HEK293 (cell line): ENCODE measurements around the gene SNORC.
A peak's percentile ranks its signal among the peaks of the same experiment; 100 is the strongest.

ENCODE experiments used
- CTCF ChIA-PET: fragments of 350-600 bp; formaldehyde crosslinking; extraction: SDS; loops from one replicate; lab custom pipeline; 2021; ENCODE audit warnings: antibody characterized with exemption; lab: Yijun Ruan, JAX
- POLR2A ChIA-PET: fragments of 300-600 bp; formaldehyde crosslinking; extraction: SDS; loops from one replicate; lab custom pipeline; 2020; ENCODE audit warnings: antibody characterized with exemption, inconsistent platforms; lab: Yijun Ruan, JAX
- H3K27ac ChIP-seq: fragments of 200-500 bp; sonication (Bioruptor generic); 2 replicates; pipeline ENCODE4 v1.5.1; 2014; ENCODE audit warnings: low read depth, low read length, control low read depth, inconsistent platforms; ENCODE audit errors: extremely low read depth
- H3K36me3 ChIP-seq, 2 experiments: fragments of 200-500 bp in 1 of 2; sonication (Bioruptor generic) in 1 of 2; 1 replicate in 1 of 2; 2 replicates in 1 of 2; pipeline ENCODE4 v1.5.1; 2014 to 2017; ENCODE audit warnings: inconsistent platforms in 2 of 2, low read length in 2 of 2; ENCODE audit not compliant: control insufficient read depth in 2 of 2, insufficient read depth in 1 of 2
- H3K4me1 ChIP-seq: fragments of 200-500 bp; sonication (Bioruptor generic); 2 replicates; pipeline ENCODE4 v1.5.1; 2014; ENCODE audit warnings: mild to moderate bottlenecking, low read length, inconsistent platforms; ENCODE audit not compliant: control insufficient read depth, insufficient read depth
- H3K4me3 ChIP-seq: 2 replicates; pipeline ENCODE4 v1.5.1; 2011; ENCODE audit warnings: low read depth, mild to moderate bottlenecking, control low read depth, low read length, moderate library complexity
- H3K9me3 ChIP-seq: fragments of 200-500 bp; sonication (Bioruptor generic); 2 replicates; pipeline ENCODE4 v1.5.1; 2014; ENCODE audit warnings: low read depth, low read length, inconsistent platforms; ENCODE audit not compliant: control insufficient read depth, insufficient read depth
- GLI2 ChIP-seq: fragments of 450-650 bp; formaldehyde crosslinking; IDR thresholded peaks from 2 replicates; pipeline ENCODE4; 2017; ENCODE audit warnings: missing biosample characterization, missing genetic modification characterization, low read depth, borderline replicate concordance
- GLIS1 ChIP-seq: fragments of 450-650 bp; formaldehyde crosslinking; IDR thresholded peaks from 2 replicates; pipeline ENCODE4 v1.5.1; 2016; ENCODE audit warnings: missing biosample characterization, missing genetic modification characterization
- IKZF3 ChIP-seq: fragments of 450-650 bp; IDR thresholded peaks from 2 replicates; pipeline ENCODE4 v1.5.0; 2018; ENCODE audit warnings: missing biosample characterization, mild to moderate bottlenecking, missing genetic modification characterization, moderate library complexity
- KLF9 ChIP-seq: fragments of 450-650 bp; formaldehyde crosslinking; IDR thresholded peaks from 2 replicates; pipeline ENCODE4 v1.5.1; 2016; ENCODE audit warnings: missing biosample characterization, missing genetic modification characterization, low read depth
- PRDM10 ChIP-seq: fragments of 450-650 bp; formaldehyde crosslinking; IDR thresholded peaks from 2 replicates; pipeline ENCODE4 v1.5.1; 2016; ENCODE audit warnings: missing biosample characterization, missing genetic modification characterization
- REST ChIP-seq: fragments of 450-650 bp; formaldehyde crosslinking; IDR thresholded peaks from 2 replicates; pipeline ENCODE4 v1.5.1; 2016; ENCODE audit warnings: missing biosample characterization, missing genetic modification characterization
- ZBTB7A ChIP-seq: fragments of 450-650 bp; formaldehyde crosslinking; IDR thresholded peaks from 2 replicates; pipeline ENCODE4 v1.5.1; 2016; ENCODE audit warnings: low read depth, missing biosample characterization, missing genetic modification characterization
- ZNF302 ChIP-seq: fragments of 450-650 bp; formaldehyde crosslinking; IDR thresholded peaks from 2 replicates; pipeline ENCODE4 v1.5.1; 2016; ENCODE audit warnings: missing biosample characterization, missing genetic modification characterization, low read depth
- ZNF341 ChIP-seq: fragments of 450-650 bp; formaldehyde crosslinking; IDR thresholded peaks from 2 replicates; pipeline ENCODE4; 2016; ENCODE audit warnings: low read depth, missing biosample characterization, missing genetic modification characterization
- ZNF514 ChIP-seq: fragments of 450-650 bp; formaldehyde crosslinking; IDR thresholded peaks from 2 replicates; pipeline ENCODE4 v1.5.1; 2016; ENCODE audit warnings: missing biosample characterization, missing genetic modification characterization
- ZNF600 ChIP-seq: fragments of 450-650 bp; formaldehyde crosslinking; IDR thresholded peaks from 2 replicates; pipeline ENCODE4 v1.5.1; 2016; ENCODE audit warnings: missing biosample characterization, missing genetic modification characterization
- ZNF623 ChIP-seq: fragments of 450-650 bp; formaldehyde crosslinking; IDR thresholded peaks from 2 replicates; pipeline ENCODE4 v1.5.1; 2016; ENCODE audit warnings: missing biosample characterization, missing genetic modification characterization
- ZNF747 ChIP-seq: fragments of 450-650 bp; formaldehyde crosslinking; IDR thresholded peaks from 2 replicates; pipeline ENCODE4 v1.5.1; 2016; ENCODE audit warnings: missing biosample characterization, missing genetic modification characterization
- TF ChIP-seq, protein P1 (sequence below): fragments of 450-650 bp; formaldehyde crosslinking; IDR thresholded peaks from 2 replicates; pipeline ENCODE4 v1.5.1; 2016; ENCODE audit warnings: missing biosample characterization, missing genetic modification characterization
- TF ChIP-seq, protein P2 (sequence below): fragments of 450-650 bp; formaldehyde crosslinking; IDR thresholded peaks from 2 replicates; pipeline ENCODE4 v1.5.1; 2016; ENCODE audit warnings: missing biosample characterization, missing genetic modification characterization
- TF ChIP-seq, protein P3 (sequence below): fragments of 450-650 bp; formaldehyde crosslinking; IDR thresholded peaks from 2 replicates; pipeline ENCODE4 v1.5.1; 2016; ENCODE audit warnings: missing biosample characterization, missing genetic modification characterization
- TF ChIP-seq, protein P4 (sequence below): fragments of 450-650 bp; formaldehyde crosslinking; IDR thresholded peaks from 2 replicates; pipeline ENCODE4; 2016; ENCODE audit warnings: missing biosample characterization, missing genetic modification characterization
- TF ChIP-seq, protein P5 (sequence below): fragments of 450-650 bp; formaldehyde crosslinking; conservative IDR thresholded peaks from 2 replicates; pipeline ENCODE4 v1.5.1; 2016; ENCODE audit warnings: low read depth, missing biosample characterization, missing genetic modification characterization

Gene SNORC

DNA sequence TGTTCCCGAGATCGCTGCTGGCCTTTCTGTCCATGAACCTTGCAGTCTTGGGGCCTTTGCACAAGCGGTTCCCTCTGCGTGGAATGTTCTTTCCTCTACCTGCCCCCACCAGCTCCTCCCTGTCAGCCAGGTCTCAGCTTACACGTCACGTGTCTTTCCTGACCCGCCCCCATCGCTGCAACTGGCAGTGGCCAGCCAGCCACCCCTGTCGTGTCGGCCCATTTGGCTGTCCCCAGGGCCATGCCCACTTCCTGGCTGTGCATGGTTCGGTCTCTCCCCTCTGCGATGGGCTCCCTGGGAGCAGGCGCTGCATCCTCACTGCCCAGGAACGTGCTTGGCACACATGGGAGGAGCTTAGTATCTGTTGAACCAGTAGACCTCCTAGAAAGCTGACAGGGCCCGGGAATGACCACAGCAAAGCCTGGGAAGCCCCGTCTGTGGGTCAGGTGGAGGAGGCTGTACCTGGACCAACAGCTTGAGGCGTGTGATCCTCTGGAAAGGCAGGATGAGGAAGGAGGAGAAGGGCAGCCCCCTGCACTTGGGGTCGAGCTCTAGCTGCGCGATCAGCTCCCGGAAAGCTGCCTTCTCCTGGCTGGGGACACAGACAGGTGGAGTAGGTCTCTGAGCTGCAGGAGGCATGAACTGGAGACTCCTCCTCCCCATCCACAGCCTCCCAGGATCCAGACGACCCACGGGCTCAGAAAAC is 21.0 kb downstream of the SNORC start:
- Histone ChIP-seq H3K27ac (no peak overlapping the region), H3K36me3 (peaks cover 0 to 7% of the 10 kb centered on the region in 2 experiments; a peak in 2 of 3 replicates), H3K4me3 (no peak overlapping the region), H3K9me3 (no peaks in the 10 kb centered on the region), H3K4me1 (no peaks in the 10 kb centered on the region)
- ChIA-PET CTCF (no interaction called here), POLR2A (no interaction called here)
- TF ChIP-seq ZNF302, result no peak
- TF ChIP-seq, protein P1, sequence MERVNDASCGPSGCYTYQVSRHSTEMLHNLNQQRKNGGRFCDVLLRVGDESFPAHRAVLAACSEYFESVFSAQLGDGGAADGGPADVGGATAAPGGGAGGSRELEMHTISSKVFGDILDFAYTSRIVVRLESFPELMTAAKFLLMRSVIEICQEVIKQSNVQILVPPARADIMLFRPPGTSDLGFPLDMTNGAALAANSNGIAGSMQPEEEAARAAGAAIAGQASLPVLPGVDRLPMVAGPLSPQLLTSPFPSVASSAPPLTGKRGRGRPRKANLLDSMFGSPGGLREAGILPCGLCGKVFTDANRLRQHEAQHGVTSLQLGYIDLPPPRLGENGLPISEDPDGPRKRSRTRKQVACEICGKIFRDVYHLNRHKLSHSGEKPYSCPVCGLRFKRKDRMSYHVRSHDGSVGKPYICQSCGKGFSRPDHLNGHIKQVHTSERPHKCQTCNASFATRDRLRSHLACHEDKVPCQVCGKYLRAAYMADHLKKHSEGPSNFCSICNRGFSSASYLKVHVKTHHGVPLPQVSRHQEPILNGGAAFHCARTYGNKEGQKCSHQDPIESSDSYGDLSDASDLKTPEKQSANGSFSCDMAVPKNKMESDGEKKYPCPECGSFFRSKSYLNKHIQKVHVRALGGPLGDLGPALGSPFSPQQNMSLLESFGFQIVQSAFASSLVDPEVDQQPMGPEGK (tag by site-specific recombination), result peak; percentile 34; the same call in 1 of the 2 replicates
- TF ChIP-seq ZNF600 (tag by site-specific recombination), result no peak
- TF ChIP-seq, protein P2, sequence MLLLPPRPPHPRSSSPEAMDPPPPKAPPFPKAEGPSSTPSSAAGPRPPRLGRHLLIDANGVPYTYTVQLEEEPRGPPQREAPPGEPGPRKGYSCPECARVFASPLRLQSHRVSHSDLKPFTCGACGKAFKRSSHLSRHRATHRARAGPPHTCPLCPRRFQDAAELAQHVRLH (tag by site-specific recombination), result no peak
- no peak for TF ChIP-seq ZBTB7A (tag by site-specific recombination)
- TF ChIP-seq IKZF3 (tag by site-specific recombination), result no peak
- no peak for TF ChIP-seq ZNF747
- 0 out of 2 replicates have a peak, but pooled peaks have one; percentile 24 for TF ChIP-seq KLF9 (tag by site-specific recombination)
- TF ChIP-seq ZNF514, result no peak
- peak; percentile 71 for TF ChIP-seq ZNF623
- TF ChIP-seq GLIS1 (tag by site-specific recombination), result peak; percentile 68
- TF ChIP-seq, protein P3, sequence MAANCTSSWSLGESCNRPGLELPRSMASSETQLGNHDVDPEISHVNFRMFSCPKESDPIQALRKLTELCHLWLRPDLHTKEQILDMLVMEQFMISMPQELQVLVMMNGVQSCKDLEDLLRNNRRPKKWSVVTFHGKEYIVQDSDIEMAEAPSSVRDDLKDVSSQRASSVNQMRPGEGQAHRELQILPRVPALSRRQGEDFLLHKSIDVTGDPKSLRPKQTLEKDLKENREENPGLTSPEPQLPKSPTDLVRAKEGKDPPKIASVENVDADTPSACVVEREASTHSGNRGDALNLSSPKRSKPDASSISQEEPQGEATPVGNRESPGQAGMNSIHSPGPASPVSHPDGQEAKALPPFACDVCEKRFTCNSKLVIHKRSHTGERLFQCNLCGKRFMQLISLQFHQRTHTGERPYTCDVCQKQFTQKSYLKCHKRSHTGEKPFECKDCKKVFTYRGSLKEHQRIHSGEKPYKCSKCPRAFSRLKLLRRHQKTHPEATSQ (tag by site-specific recombination), result no peak
- peak; percentile 92 for TF ChIP-seq PRDM10 (tag by site-specific recombination)
- TF ChIP-seq, protein P4, sequence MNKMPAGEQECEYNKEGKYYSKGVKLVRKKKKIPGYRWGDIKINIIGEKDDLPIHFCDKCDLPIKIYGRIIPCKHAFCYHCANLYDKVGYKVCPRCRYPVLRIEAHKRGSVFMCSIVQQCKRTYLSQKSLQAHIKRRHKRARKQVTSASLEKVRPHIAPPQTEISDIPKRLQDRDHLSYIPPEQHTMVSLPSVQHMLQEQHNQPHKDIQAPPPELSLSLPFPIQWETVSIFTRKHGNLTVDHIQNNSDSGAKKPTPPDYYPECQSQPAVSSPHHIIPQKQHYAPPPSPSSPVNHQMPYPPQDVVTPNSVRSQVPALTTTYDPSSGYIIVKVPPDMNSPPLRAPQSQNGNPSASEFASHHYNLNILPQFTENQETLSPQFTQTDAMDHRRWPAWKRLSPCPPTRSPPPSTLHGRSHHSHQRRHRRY, result no peak
- no peak for TF ChIP-seq REST (tag by site-specific recombination)
- TF ChIP-seq, protein P5, sequence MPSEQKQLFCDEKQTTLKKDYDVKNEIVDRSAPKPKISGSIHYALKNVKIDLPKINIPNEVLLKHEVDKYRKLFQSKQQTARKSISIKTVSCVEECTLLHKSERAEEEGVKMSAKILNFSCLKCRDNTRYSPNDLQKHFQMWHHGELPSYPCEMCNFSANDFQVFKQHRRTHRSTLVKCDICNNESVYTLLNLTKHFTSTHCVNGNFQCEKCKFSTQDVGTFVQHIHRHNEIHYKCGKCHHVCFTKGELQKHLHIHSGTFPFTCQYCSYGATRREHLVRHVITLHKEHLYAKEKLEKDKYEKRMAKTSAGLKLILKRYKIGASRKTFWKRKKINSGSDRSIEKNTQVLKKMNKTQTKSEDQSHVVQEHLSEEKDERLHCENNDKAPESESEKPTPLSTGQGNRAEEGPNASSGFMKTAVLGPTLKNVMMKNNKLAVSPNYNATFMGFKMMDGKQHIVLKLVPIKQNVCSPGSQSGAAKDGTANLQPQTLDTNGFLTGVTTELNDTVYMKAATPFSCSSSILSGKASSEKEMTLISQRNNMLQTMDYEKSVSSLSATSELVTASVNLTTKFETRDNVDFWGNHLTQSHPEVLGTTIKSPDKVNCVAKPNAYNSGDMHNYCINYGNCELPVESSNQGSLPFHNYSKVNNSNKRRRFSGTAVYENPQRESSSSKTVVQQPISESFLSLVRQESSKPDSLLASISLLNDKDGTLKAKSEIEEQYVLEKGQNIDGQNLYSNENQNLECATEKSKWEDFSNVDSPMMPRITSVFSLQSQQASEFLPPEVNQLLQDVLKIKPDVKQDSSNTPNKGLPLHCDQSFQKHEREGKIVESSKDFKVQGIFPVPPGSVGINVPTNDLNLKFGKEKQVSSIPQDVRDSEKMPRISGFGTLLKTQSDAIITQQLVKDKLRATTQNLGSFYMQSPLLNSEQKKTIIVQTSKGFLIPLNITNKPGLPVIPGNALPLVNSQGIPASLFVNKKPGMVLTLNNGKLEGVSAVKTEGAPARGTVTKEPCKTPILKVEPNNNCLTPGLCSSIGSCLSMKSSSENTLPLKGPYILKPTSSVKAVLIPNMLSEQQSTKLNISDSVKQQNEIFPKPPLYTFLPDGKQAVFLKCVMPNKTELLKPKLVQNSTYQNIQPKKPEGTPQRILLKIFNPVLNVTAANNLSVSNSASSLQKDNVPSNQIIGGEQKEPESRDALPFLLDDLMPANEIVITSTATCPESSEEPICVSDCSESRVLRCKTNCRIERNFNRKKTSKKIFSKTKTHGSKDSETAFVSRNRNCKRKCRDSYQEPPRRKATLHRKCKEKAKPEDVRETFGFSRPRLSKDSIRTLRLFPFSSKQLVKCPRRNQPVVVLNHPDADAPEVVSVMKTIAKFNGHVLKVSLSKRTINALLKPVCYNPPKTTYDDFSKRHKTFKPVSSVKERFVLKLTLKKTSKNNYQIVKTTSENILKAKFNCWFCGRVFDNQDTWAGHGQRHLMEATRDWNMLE, result no peak
- no peak for TF ChIP-seq GLI2 (tag by site-specific recombination)
- peak; percentile 91 for TF ChIP-seq ZNF341 (tag by site-specific recombination)
